OCI-LY3 (cell line): ENCODE results near the gene GAB2.

Experiments
- H2AFZ ChIP-seq: fragments of 200-600, 300-600 bp; shearing (Covaris generic); 2 replicates; pipeline ENCODE4 v1.6.0; 2014; ENCODE audit warnings: antibody characterized with exemption, low read depth, low read length
- H3K27ac ChIP-seq: fragments of 200-600, 300-600 bp; sonication (generic); 2 replicates; pipeline ENCODE4 v1.5.1; 2014; ENCODE audit warnings: mild to moderate bottlenecking, low read length, moderate library complexity, mixed read lengths
- H3K27me3 ChIP-seq: fragments of 200-600, 300-600 bp; sonication (generic); 2 replicates; pipeline ENCODE4 v1.6.1; 2014; ENCODE audit warnings: low read depth, low read length, mixed read lengths
- H3K36me3 ChIP-seq: fragments of 200-600, 300-600 bp; sonication (generic); replicated peaks from 2 replicates; pipeline ENCODE3; 2014; ENCODE audit warnings: low read depth, low read length, mixed read lengths
- H3K4me1 ChIP-seq: fragments of 300-600, 200-600 bp; sonication (generic); 2 replicates; pipeline ENCODE4 v1.6.1; 2014; ENCODE audit warnings: low read length, mixed read lengths
- H3K4me2 ChIP-seq: fragments of 200-600, 300-600 bp; sonication (generic); 2 replicates; pipeline ENCODE4 v1.6.1; 2014; ENCODE audit warnings: low read length, mixed read lengths
- H3K4me3 ChIP-seq: fragments of 300-600, 200-600 bp; sonication (generic); 2 replicates; pipeline ENCODE4 v1.5.1; 2014; ENCODE audit warnings: antibody characterized with exemption, mild to moderate bottlenecking, low read length, moderate library complexity
- H3K79me2 ChIP-seq: fragments of 300-600, 200-600 bp; shearing (Covaris generic); 2 replicates; pipeline ENCODE4 v1.6.1; 2014; ENCODE audit warnings: mild to moderate bottlenecking, low read length, mixed read lengths
- H3K9ac ChIP-seq: fragments of 300-600, 200-600 bp; shearing (Covaris generic); 2 replicates; pipeline ENCODE4 v1.6.0; 2014; ENCODE audit warnings: mild to moderate bottlenecking, low read length, moderate library complexity
- H3K9me3 ChIP-seq: fragments of 200-600, 300-600 bp; shearing (Covaris generic); 2 replicates; pipeline ENCODE4 v1.6.1; 2014; ENCODE audit warnings: low read length, mixed read lengths; ENCODE audit not compliant: insufficient read depth
- H4K20me1 ChIP-seq: fragments of 200-600, 300-600 bp; sonication (generic); 2 replicates; pipeline ENCODE4 v1.6.1; 2016; ENCODE audit warnings: low read length, mixed read lengths; ENCODE audit not compliant: insufficient read depth
- EZH2phosphoT487 ChIP-seq: fragments of 200-600 bp; shearing (Covaris generic); IDR thresholded peaks from 2 replicates; pipeline ENCODE4 v1.6.1; 2018; ENCODE audit warnings: antibody characterized with exemption, mixed run types, low read depth
- TF ChIP-seq, protein P1 (sequence below): fragments of 200-600, 300-600 bp; sonication (generic); IDR thresholded peaks from 2 replicates; pipeline ENCODE4 v1.5.1; 2014; ENCODE audit warnings: antibody characterized with exemption, low read length, low read depth

GAB2 gene

DNA sequence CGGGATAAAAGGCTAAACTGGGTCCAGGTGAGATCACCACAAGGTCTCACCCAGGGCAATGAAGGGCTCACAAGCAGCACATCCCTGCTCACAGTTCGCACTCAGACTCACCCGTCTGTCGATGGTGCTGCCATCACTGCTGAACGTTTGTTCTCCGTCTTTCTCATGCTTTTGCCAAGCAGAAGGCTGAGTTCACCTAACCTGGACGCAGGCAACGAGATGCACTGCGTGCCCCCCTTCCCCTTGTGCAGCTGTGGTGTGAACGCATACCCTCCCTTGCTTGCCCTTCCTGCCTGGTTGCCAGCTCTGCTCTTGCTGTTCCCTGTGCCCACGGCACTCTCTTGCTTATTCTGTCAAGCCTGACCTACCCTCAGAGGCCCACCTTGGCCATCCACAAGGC lies 247.2 kb downstream of the GAB2 start:
- H3K9me3 ChIP-seq: no peaks in the 10 kb centered on the region
- H2AFZ ChIP-seq: no peak overlapping the region
- no peak overlapping the region for H3K9ac ChIP-seq
- H3K4me1 ChIP-seq: no peaks in the 10 kb centered on the region
- no peaks in the 10 kb centered on the region for H3K36me3 ChIP-seq
- no peaks in the 10 kb centered on the region for H4K20me1 ChIP-seq
- no peaks in the 10 kb centered on the region for H3K79me2 ChIP-seq
- no peak overlapping the region for H3K27ac ChIP-seq
- no peaks in the 10 kb centered on the region for H3K27me3 ChIP-seq
- H3K4me3 ChIP-seq: no peak overlapping the region
- no peak for TF ChIP-seq EZH2phosphoT487
- TF ChIP-seq, protein P1, sequence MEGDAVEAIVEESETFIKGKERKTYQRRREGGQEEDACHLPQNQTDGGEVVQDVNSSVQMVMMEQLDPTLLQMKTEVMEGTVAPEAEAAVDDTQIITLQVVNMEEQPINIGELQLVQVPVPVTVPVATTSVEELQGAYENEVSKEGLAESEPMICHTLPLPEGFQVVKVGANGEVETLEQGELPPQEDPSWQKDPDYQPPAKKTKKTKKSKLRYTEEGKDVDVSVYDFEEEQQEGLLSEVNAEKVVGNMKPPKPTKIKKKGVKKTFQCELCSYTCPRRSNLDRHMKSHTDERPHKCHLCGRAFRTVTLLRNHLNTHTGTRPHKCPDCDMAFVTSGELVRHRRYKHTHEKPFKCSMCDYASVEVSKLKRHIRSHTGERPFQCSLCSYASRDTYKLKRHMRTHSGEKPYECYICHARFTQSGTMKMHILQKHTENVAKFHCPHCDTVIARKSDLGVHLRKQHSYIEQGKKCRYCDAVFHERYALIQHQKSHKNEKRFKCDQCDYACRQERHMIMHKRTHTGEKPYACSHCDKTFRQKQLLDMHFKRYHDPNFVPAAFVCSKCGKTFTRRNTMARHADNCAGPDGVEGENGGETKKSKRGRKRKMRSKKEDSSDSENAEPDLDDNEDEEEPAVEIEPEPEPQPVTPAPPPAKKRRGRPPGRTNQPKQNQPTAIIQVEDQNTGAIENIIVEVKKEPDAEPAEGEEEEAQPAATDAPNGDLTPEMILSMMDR: no peak
- no peak overlapping the region for H3K4me2 ChIP-seq

DNA sequence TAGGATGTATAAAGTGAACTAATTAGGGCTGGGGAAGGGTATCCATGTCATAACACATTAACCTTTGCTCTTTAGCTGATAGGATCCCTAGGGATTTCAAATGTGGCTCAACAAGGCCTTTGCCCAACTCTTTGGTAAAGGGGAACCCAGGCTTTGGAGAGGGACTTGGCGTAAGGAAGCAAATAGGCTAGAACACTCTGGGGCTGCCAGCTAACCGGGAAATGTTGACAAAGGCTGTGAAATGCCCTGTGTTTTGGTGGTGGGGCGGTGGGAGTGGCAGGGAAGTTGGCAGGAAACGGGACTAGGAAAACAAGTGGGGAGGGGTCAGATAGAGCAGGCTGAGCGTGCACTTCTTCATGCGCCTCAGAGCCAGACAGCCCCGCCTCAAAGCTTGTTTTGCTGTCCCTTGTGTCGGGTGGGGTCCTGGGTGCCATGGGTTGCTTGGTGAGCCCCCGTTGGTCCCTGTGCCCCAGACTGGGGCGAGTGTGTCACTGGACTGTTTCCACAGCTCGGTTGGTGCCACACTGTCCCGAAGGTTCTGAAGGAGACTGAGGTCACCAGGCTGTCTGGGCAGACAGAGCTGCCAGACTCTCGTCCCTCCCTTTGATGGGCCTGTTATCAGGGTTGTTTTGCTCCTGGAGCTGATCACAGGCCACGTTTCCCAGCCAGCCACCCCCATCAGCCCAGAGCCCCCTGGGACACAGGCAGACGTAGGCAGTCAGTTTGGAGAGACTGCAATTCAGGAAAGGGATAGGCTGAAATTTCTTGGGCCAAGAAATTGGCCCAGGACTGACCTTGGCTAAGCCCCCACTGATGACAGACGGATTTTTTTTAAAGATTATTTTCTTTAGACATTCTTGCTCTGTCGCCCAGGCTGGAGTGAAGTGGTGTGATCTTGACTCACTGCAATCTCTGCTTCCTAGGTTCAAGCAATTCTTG lies 248.8 kb downstream of the GAB2 start:
- Histone ChIP-seq H3K9ac (no peak overlapping the region), H2AFZ (no peak overlapping the region), H3K36me3 (no peaks in the 10 kb centered on the region), H3K27ac (no peak overlapping the region), H3K9me3 (no peaks in the 10 kb centered on the region), H3K27me3 (no peaks in the 10 kb centered on the region), H3K4me2 (no peak overlapping the region), H3K79me2 (no peaks in the 10 kb centered on the region), H3K4me1 (no peaks in the 10 kb centered on the region), H3K4me3 (no peak overlapping the region), H4K20me1 (no peaks in the 10 kb centered on the region)
- no peak for TF ChIP-seq EZH2phosphoT487
- TF ChIP-seq, protein P1: no peak

DNA sequence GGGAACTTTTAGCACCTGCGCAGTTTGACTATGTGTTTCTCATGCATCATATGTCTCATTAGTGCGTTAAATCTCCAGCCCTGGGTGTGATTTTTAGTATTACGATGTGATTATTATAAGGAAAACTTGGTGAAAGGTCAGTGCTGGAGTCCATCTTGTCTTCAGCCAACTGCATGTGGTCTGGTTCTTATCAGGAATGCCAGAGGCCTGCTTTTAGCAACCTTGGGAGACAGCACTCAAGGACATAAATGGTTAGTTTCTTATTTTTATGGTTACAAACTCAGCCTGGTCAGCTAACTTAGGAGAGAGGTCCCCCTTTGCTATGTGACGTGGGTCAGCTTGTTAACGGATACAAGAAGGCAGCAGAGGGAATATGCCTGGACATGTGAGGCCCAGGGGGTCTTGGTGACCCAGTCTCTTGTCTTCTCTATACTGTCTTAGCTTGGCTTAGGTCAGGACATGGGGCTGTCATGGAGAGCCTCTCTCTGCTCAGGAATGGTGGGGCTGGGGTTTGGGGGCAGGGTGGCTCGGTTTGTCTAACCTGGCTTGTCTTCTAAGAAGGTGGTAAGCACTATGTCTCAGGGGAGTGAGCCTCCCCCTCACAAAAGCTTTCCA lies 250.7 kb downstream of the GAB2 start:
- no peak overlapping the region for H3K4me2 ChIP-seq
- H3K36me3 ChIP-seq: no peaks in the 10 kb centered on the region
- H3K9me3 ChIP-seq: no peaks in the 10 kb centered on the region
- H3K27ac ChIP-seq: no peak overlapping the region
- H3K27me3 ChIP-seq: no peaks in the 10 kb centered on the region
- H3K4me3 ChIP-seq: no peak overlapping the region
- no peaks in the 10 kb centered on the region for H3K79me2 ChIP-seq
- no peaks in the 10 kb centered on the region for H4K20me1 ChIP-seq
- TF ChIP-seq, protein P1: no peak
- no peak for TF ChIP-seq EZH2phosphoT487
- H2AFZ ChIP-seq: no peak overlapping the region
- H3K4me1 ChIP-seq: no peaks in the 10 kb centered on the region
- H3K9ac ChIP-seq: no peak overlapping the region
